ENCODE data around the gene FAM168B.
"Not testable (repeated sequence)": the region's sequence is repeated elsewhere in the genome, so short reads cannot be mapped to it uniquely, and the experiment has no call there.

The FAM168B gene, protein sequence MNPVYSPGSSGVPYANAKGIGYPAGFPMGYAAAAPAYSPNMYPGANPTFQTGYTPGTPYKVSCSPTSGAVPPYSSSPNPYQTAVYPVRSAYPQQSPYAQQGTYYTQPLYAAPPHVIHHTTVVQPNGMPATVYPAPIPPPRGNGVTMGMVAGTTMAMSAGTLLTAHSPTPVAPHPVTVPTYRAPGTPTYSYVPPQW

DNA sequence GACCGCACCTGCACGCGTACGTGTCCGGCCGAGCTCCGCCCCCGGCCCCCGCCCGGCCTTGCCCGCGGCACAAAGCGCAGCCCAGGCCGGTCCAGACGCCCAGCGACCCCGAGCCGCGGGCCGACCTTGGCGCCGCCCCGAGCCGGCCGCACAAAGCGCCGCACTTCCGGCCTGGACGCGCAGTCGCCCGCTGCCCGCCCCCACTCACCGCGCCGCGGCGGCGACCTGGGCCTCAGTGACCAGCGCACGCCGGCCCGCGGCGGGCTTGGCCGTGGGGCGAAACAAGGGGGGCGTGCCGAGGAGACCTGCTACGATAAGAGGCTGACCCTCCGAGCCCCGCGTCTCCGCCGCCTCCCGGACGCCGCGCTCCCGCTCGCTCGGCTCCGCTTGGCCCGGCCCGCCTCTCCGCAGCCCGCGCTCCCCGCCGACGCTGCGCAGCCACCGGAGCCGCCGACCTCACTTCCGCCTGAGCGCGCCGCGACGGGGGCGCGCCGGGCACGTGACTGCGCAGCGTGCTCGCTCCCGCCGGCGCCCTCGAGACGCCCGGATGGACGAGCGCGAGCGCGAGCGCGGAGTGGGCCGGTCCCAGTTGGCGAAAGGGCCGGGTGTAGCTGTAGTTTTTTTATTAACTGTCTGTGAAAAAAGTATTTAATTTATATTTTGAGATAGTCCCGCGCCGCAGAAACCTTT is at the start of gene FAM168B:
Gene FAM168B (minus strand): TSS at position 455 of the 690 bp plus-strand sequence. CDS start 10,814 bp downstream, outside the sequence.
- DNase-seq = peak; percentile 91

DNA sequence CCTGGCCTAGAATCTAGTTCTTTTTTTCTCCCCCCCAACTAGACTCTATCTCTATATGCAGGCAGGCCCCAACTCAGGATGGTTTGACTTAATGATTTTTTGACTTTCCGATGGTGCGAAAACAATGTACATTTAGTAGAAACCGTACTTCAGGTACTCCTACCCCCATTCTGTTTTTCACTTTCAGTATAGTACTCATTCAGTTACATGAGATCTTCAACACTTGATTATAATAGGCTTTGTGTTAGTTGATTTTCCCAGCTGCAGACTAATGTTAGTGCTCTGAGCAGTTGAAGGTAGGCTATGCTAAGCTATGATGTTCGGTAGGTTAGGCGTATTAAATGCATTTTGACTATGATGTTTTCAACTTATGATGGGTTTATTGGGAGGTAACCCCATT is 49.6 kb upstream of the FAM168B start:
- DNase-seq = no peak

DNA sequence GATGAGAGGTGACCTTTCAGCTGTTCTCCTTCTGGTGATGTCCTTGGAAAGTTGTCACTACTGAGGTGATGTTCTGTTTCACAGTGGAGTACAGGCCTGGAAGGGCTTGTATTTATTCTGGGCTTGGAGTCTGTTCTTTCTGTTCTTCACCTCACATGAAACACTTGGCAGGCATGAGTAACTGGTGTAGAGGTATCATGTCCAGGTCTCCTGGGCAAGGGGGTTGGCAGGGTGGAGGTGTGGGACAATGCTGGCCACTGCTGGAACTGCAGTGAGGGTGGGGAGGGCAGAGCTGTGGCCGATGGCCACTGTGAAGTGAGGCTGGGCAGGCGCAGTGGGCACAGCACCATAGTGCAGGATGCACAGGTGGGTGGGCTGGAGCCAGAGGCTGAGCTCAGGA is 47.3 kb upstream of the FAM168B start:
- no peak for DNase-seq

DNA sequence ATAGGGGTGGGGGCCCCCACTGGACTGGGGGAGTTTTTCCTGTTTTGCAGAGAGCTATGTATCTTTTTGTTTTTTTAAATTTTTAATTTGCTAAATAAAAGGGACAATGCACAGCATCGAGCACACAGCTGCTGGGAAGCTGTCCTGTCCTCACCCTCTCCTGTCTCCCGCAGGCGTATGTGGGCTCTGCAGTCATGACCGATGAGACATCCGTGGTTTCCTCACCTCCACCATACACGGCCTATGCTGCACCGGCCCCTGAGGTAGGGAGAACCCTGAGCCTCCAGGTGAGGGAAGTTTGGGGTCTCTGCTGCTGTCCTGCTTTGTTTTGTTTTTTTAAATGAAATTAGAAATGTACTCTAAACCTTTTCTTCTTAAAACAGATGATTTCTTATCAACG is 39.5 kb upstream of the FAM168B start:
- DNase-seq = no peak

DNA sequence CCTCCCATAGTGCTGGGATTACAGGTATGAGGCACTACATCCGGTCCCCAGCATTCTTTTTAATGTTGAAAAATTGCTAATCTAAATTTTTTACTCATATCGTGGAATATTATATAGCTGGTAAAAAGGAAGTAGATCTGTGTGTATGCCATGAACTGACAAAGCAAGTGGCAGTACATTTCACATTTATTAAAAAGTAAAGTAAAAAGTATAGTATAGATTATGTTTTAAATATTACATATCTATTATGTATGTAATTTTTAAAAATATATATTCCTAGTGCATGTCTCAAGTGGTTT is 37.0 kb upstream of the FAM168B start:
- DNase-seq = no peak

DNA sequence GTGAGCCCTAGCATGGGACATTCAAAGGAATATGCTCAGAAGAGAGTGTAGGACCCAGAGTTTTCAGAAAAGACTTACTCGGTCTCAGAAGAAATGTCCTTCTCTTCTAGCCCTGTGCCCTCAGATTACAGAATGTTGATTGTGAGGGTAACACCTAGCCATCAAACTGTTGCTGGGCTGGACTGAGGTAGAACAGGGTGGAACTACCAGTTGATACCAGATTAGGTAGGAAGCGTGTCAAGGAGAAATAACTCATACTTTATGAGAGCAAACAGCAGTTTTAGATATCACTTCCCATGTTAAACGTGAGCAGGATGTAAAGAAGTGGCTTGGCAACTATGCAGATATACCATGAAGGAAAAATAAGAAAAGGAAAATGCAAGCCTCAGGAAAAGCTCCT is 34.7 kb upstream of the FAM168B start:
- no peak for DNase-seq

DNA sequence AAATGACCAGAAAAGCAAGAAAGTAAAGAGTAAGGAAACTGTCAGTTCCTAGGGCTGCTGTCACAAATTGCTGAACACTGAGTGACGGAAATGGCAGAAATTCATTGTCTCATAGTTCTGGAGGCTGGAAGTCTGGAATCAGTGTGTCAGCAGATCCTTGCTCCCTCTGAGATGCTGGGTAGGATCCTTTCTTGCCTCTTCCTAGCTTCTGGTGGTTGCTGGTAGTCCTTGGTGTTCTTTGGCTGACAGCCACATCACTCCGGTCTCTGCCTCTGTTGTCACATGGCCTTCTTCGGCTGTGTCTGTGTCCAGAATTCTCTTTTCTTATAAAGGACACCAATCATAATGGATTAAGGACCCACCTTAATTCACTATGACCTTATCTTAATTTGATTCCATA is 33.8 kb upstream of the FAM168B start:
- DNase-seq = no peak

DNA sequence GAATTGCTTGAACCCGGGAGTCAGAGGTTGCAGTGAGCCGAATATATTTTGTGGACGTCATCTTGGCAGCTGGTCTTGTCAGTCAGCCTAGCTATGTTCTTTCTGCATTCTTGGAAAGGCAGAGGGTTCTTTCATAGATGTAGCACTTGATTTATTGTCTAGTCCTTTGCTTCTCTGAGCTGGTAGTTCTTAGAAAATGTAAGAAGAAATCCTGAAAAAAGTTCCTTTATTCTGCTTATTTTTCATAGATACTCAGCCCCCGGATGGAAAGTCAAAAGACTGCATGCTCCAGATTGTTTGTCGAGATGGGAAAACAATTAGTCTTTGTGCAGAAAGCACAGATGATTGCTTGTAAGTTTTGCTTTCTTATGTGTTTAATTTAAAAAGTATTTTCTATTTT is 33.2 kb upstream of the FAM168B start:
- DNase-seq = no peak

DNA sequence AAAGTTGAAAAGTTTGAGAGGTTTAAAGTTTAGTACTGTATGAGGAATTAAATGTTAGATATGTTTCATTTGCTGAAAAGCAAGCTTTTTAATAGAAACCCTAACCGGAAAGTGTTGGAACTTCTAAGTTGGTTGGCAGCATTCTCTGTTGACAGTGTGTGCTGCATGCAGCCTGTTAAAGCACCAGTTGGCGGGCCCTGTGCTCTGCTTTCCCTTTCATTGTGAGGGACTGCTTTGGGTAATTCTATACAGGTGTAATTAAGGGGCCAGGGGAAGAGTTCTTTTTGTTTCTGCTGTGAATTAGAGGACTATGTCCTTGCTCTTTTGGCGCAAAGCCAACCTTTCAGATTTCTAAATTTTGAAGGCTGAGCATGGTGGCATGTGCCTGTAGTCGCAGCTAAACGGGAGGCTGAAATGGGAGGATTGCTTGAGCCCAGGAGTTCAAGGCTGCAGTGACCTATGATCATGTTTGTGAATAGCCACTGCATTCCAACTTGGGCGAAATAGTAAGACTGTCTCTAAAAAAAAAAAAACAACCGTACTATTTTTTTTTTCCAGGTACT is 32.0 kb upstream of the FAM168B start:
- DNase-seq = no peak

DNA sequence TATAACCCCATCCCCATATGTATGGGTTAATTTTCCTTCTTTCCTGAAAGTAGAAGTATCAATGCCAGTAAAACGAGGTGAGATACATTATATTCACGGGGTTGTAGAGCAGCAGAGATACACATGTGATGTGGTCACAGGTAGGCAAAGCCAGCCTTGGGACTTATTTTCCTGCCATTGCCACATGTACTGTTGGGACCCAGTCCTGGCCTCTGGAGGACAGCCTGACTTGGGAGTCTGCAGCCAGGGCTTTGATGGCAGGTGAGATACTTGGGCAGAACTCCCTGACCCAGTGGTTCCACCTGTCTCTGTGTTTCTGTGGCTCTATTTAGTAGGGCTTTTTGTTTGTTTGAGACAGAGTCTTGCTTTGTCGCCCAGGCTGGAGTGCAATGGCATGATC is 29.9 kb upstream of the FAM168B start:
- no peak for DNase-seq

DNA sequence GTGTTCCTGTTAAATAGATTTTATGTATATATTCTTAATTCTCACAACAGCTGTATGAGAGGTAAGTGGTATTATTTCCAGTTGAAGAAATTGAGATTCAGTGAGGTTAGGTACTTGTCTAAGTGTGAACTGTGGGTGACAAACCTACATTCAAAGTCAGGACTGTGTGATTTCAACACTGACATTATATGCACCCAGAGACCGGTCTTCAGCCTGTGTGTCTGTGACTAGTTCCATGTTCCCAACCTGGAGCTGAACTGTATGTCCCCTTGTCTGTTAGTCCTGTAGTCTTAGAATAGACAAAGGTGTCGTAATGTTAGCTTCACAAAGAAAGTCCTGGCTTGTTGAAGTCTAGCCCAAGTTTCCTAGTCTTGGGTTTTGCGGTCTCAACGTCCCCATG is 29.2 kb upstream of the FAM168B start:
- DNase-seq = no peak

DNA sequence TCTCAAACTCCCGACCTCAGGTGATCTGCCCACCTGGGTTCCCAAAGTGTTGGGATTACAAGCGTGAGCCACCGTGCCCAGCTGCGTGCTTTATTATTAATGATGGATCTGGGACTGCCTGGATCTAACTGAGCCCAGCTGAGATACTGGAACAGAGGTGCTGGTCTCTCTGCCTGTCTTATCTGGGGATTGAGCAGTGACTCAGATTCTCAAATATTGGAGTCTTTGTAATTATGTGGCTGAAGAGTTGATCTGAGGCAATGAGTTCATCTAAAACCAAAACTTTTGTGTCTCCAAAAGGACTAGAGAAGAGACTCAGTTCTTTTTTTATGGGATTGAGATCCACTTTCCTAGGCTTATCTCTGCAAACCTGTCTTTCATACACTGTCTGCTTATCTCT is 28.2 kb upstream of the FAM168B start:
- no peak for DNase-seq

DNA sequence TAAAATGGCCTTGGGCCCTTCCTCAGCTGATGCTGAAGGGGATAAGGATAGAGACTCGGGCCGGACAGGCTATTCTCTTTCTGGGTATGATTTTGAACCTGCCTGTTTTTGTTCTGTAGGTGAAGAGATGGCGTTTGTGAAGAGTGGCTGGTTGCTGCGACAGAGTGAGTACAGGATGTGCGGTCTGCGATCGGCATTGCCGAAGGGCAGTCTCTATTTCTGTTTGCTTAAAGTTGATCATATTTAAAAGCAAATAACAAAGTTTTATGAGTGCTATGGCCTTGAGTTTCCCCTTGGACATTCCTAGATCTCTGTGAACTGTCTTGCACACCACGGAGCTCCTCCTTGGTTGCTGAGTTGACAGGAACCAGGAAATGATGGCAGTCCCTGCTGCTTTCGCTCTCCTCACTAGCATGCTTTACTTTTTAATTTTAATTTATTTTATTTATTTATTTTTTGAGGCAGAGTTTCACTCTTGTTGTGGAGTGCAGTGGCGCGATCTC is 27.6 kb upstream of the FAM168B start:
- DNase-seq = no peak

DNA sequence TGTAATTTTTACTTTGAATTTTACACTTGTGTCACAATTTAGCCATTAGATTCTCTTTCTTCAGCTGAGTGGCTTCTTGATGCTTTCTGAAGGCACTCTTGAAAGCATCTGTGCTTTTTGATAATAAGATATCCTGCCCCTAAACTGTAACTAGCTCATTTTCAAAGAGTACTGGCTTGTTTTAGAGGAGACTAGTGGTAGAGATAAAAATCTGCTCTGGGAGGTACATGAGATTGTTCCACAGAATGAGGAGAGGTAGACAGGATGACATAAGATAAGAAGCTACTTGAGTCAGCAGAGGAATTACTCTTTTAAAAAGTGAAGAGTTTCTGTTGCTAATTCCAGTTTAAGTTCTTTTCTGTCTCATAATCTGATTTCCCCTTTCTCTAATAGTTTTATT is 22.5 kb upstream of the FAM168B start:
- no peak for DNase-seq

DNA sequence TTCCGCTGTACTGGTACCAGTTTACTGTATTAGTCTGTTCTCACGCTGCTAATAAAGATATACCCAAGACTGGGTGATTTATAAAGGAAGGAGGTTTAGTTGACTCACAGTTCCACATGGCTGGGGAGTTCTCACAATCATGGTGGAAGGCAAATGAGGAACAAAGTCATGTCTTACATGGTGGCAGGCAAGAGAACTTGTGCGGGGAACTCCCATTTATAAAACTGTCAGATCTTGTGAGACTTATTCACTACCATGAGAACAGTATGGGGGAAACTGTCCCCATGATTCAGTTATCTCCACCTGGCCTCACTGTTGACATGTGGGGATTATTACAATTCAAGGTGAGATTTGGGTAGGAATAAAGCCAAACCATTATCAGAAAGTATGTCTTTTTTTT is 21.7 kb upstream of the FAM168B start:
- not testable (repeated sequence) for DNase-seq

DNA sequence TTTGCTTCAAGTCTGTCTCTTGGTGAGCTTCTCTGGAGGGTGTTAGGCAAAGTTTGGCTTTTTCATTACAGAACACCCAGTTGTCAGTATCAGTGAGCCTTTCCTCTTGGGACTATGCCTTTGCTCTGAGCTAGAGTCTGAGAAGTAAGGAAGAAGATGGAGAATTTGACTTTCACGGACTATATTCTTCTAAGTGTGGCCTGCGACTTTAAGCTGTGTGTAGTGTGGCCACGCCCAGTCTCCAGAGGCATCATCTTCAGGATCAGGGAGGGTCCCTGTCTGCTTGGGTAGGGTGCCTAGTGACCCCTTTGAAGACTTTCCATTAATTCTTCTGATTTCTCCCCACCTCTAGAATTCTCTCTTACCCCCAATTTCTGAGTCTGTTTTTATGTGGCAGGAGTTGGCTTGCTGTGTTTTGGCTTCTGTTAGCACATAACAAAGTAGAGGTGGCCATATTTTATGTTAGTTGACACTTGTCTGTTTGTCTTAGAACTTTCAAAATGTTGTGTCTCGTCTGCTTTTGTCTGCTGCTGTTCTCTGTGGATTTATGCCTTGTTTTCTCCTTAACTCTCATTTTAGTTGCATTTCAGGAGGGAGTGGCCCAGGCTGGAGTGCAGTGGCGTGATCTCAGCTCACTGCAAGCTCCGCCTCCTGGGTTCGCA is 20.4 kb upstream of the FAM168B start:
- no peak for DNase-seq

DNA sequence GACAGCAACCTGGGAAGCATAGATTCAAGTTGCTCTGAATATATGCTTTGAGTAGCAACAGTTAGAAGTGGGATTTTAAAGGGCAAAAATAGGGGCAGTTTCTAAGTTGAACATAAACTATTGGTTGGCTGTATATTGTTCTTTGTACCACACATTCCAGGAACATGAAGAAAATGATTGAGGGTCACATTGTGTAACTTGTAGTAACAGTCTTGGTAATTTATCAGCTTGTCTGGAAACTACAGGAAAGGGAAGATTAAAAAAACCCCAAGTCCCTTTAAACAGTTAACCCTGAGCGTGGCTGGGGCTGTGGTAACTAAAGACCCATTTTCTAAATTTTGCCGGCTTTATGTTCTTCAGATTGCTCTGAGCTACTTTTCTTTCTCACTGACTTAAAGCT is 19.3 kb upstream of the FAM168B start:
- no peak for DNase-seq

DNA sequence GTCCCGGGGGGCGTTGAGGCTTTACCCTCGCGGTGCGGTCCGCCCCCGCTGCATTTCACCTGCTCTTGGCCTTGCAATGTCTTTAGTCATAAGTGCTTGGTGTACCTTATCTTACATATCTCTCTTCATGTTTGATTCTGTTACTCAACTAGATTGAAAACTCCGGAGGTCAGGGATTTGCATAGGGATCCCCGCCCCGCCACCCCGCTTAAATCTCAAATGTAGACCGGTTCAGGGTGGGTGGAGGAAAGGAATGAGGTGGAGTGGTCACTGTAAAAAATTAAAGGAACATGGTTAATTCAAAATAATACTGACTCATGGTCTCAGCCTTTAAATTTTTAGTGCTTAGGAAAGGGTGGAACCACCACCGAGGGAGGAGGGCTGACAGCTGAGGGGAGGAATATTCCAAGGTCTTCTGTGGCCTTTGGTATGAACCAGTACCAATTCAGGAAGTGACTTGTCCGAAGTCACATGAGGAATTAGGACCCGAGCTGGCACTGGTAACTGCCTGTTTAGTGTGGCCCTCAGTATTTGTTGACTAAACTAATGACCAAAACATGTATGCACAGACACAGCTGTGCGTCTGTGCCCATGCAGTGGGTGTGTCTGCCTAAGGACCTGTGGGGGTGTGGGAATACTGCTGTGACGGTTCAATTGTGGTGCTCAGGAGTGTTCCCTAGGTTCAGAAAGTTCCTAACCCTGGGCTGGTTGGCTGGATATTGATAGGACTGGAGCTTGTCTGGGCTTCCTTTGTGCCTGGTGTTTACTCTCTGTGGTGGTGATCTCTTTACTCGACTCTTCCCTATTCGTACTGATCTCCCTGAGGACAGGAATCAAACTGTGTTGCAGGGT is 12.9 kb upstream of the FAM168B start:
- DNase-seq = peak; percentile 62

DNA sequence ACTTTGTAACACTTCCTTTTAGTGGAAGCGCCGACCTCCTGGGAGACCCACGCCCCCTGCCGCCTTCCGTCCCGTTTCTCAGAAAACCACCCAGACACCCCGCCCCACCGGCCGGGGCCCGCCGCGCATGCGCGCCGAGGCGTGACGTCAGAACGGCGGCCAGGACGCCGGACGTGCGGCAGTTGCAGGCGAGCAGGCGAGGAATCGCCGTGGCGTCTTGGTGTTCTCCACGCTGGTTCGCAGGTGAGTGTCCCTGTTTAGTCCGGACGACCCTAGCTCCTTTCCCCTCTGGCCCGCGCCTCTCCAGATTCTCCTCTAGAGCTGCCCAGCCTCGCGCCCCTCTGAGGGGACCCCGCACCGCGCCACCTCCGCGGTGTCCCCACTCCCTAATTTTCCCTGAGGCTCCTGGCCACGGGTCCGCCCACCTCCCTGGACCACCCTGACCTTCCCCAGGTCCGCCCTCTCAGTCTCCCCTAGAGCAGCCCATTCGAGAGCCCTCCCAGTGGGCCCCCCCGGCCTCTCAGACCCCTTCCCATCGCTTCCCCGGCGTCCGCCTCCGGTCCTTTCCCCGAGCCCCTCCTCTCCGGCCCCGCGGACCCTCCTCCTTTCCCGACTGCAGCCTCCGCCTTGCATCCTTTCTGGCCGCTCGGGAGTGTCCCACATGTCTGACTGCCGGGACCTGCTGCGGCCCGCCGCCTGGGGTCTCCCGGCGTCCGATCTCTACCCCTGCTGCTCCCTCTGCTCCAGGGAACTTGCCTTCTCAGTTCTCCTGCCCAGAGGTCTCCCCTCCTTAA is 12.1 kb upstream of the FAM168B start, which contains the start of gene PLEKHB2:
Gene PLEKHB2 (plus strand): TSS at position 181 of the 794 bp plus-strand sequence. CDS start 15,606 bp downstream, outside the sequence.
- DNase-seq = peak; percentile 94

DNA sequence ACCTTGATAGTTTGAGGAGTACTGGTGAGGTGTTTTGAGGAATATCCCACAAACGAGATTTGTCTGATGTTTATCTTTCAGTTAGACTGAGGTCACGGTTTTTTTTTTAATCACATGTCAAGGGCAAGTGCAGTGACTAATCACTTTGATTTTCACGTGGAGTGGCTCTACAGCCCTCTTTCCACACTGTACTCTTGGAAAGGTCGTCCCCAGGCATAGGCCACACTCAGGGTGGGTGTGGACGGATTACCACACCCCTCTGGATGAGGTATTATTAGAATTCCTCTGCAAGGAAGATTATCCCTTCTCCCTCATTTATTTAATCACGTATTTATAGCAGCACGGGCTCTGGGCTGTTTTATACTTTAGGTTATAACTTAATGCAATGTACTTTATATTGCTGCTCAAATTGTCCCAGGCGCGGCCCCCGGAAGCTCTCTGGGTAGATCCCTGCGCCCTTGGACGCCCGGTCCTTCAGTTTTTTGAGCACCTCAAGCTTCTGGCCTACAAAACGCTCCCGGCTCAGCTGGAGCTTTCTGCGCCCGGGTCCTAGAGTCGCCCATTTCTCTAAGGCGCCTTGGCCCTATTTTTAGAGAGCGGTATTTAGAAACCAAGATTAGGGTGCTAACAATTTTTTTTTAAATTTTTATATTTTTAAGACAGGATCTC is 11.4 kb upstream of the FAM168B start:
- DNase-seq = peak; percentile 39

DNA sequence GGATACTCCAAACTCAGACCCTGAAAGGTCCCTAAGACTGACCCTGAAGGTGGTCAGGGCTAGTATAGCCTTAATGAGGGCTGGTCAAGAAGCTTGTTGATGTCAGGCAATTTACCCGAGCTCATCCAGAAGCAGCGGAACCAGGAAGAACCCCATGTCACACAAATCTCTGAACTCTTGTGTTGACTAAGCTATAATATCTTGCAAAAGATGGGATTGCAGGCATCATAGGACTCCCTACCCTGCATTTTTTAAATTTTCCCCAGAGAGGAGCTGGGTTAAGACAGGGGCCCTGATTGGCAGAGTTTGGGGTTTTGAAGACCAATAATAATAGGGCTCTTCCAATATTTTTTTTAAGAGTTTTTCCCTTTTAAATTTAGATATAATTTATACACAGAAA is 9.9 kb upstream of the FAM168B start:
- no peak for DNase-seq
